Ovary (tissue), 9 donors: Measurements from ENCODE around the gene SF1. TPM values are rescaled to one million over a fixed set of nuclear protein-coding genes. Genes with fewer than 3 reads are reported as not detected.

Source experiments
- DNase-seq, 5 donors: peaks; one replicate each; pipeline ENCODE4 v3.0.0-alpha.2; 2019 to 2020
- H3K27ac ChIP-seq, 2 donors: fragments of 200-600 bp; one replicate each; pipeline versions ENCODE4 v1.5.1 to v1.8.0; 2019 to 2022
- H3K27me3 ChIP-seq: fragments of 200-600 bp; one replicate; pipeline ENCODE4 v1.8.0; 2022
- H3K36me3 ChIP-seq: fragments of 200-600 bp; sonication (generic); one replicate; pipeline ENCODE4 v1.5.1; 2019
- H3K4me1 ChIP-seq: one replicate; pipeline ENCODE4 v1.8.1; 2013; ENCODE audit warnings: mild to moderate bottlenecking, moderate library complexity; ENCODE audit not compliant: insufficient read depth
- H3K4me3 ChIP-seq: fragments of 200-600 bp; sonication (generic); one replicate; pipeline ENCODE4 v1.5.1; 2017
- H3K9me3 ChIP-seq, 2 donors: fragments of 200-600 bp in 1 of 2; sonication (generic) in 1 of 2; one replicate each; pipeline versions ENCODE4 v1.5.1 to v1.8.1; 2013 to 2019; ENCODE audit warnings: mild to moderate bottlenecking in 1 of 2, moderate library complexity in 1 of 2
- WGBS, 3 donors: extraction: QIAGEN DNeasy Blood & Tissue Kit in 1 of 3; methylation state at CpG; one replicate each; pipeline versions ENCODE4 v1.1.5 to v1.1.7; 2013 to 2017; 5-methylcytosine and 5-hydroxymethylcytosine counted together
- intact Hi-C, 4 donors: fragments of 100-400 bp; cut with DNase I; formaldehyde crosslinking; loops; one replicate each; pipeline versions ENCODE4 v1.11.0 to v1.15.1; 2022 to 2023
- polyA plus RNA-seq, 2 donors: library from polyadenylated mRNA; stranded (reverse); fragments of 200-250 nt in 1 of 2; fragments of 350-450 nt in 1 of 2; fragmentation: Illumina TruSeq in 1 of 2; extraction: RNeasy Lipid Tissue Mini Kit (QIAGEN cat#74804) in 1 of 2; gene quantifications; one replicate each; pipeline ENCODE4 v1.2.3, GENCODE V29; 2013 to 2014
- total RNA-seq, 7 donors: library from RNA; depleted of rRNA in 2 of 7; stranded (reverse); fragments of >200 nt in 2 of 7; fragmentation: NEBNext Ultra II Directional in 3 of 7; extraction: Animal tissue kit (Norgen Biotek cat#: 25700) in 3 of 7; gene quantifications; one replicate each; pipeline versions ENCODE4 v1.1.0 to v1.2.4, GENCODE V29; 2016 to 2023
- TF ChIP-seq, protein P1 (sequence below), 3 donors: fragments of 450-650 bp in 2 of 3; fragments of 200-600 bp in 1 of 3; IDR thresholded peaks; one replicate each; pipeline versions ENCODE4 v1.5.1 to v1.8.0; 2016 to 2022; ENCODE audit warnings: antibody characterized with exemption in 3 of 3, mild to moderate bottlenecking in 1 of 3
- donor health status: DM: no; HTN: no; CAD: no; lungs with moderate emphysema.
- donor health status: DM: no; HTN: no; CAD: no.
- donor health status: Bipolar disorder and iron deficiency.
- donor health status: DM: yes; HTN: yes; CAD: no.
- donor health status: DM: no; HTN: no; CAD: no.
- donor health status: DM: yes; HTN: yes; CAD: no.

Gene SF1
- total and polyA plus RNA-seq, 9 donors = 131 to 388 (median 306) TPM

DNA sequence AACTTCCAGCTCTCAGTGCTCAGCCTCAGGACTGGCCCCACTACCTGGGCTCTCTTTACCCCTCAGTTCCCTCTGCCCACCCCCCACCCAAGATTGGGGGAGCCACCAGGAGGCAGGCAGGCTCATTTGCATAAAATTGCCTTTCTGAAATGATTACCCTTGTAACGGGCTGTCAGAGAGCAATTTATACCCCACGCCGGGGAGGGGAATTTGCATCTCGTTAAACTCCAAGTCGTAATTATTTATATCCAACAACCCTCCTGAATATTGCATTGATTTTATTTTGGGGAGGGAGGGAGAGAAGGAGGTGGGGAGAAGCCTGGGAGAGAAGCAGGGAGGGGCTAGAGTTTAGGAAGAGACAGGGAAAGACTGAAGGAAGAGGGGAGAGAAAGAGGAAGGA lies 63.7 kb downstream of the SF1 start:
- intact Hi-C loops = no loop called here
- Histone ChIP-seq H3K27ac (no peak overlapping the region), H3K4me1 (no peaks in the 10 kb centered on the region), H3K36me3 (no peaks in the 10 kb centered on the region), H3K4me3 (no peak overlapping the region), H3K9me3 (no peaks in the 10 kb centered on the region), H3K27me3 (no peaks in the 10 kb centered on the region)
- DNase-seq = no peak
- 34 to 40% (median 38%) methylated on average over 5 of the region's 5 CpGs for WGBS, 3 donors
- TF ChIP-seq, protein P1, sequence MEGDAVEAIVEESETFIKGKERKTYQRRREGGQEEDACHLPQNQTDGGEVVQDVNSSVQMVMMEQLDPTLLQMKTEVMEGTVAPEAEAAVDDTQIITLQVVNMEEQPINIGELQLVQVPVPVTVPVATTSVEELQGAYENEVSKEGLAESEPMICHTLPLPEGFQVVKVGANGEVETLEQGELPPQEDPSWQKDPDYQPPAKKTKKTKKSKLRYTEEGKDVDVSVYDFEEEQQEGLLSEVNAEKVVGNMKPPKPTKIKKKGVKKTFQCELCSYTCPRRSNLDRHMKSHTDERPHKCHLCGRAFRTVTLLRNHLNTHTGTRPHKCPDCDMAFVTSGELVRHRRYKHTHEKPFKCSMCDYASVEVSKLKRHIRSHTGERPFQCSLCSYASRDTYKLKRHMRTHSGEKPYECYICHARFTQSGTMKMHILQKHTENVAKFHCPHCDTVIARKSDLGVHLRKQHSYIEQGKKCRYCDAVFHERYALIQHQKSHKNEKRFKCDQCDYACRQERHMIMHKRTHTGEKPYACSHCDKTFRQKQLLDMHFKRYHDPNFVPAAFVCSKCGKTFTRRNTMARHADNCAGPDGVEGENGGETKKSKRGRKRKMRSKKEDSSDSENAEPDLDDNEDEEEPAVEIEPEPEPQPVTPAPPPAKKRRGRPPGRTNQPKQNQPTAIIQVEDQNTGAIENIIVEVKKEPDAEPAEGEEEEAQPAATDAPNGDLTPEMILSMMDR (IDR thresholded peaks at IDR 0.05) = no peak

Other genes with a start within 250 kb of the SF1 start
- under 1 TPM in 5 of 7 donors, not detected in 2; 0.12 to 0.65 (median 0.15) TPM for gene SLC22A11, start 222.6 kb downstream of the SF1 start, total RNA-seq
- gene SLC22A11, start 222.6 kb downstream of the SF1 start, polyA plus RNA-seq = under 1 TPM in 1 of 2 donors, not detected in 1; 0.13 TPM
- not detected for gene SLC22A12, start 187.3 kb downstream of the SF1 start, total RNA-seq
- not detected for gene SLC22A12, start 187.3 kb downstream of the SF1 start, polyA plus RNA-seq
- gene NRXN2, start 55.3 kb downstream of the SF1 start, total RNA-seq = 10 to 100 TPM in 5 of 7 donors, 1 to 10 TPM in 2; 7.0 to 64.1 (median 19.7) TPM
- gene NRXN2, start 55.3 kb downstream of the SF1 start, polyA plus RNA-seq = 10 to 100 TPM in 1 of 2 donors, 1 to 10 TPM in 1; 6.4 to 21.5 TPM
- 10 to 100 TPM in 1 of 7 donors, 1 to 10 TPM in 6; 2.1 to 18.9 (median 7.6) TPM for gene RASGRP2, start 34.4 kb downstream of the SF1 start, total RNA-seq
- 1 to 10 TPM; 7.0 to 9.0 TPM for gene RASGRP2, start 34.4 kb downstream of the SF1 start, polyA plus RNA-seq
- gene PYGM, start 18.6 kb downstream of the SF1 start, total RNA-seq = 10 to 100 TPM in 1 of 7 donors, 1 to 10 TPM in 5, under 1 TPM in 1; 0.24 to 12.0 (median 3.1) TPM
- 1 to 10 TPM; 1.9 to 6.7 TPM for gene PYGM, start 18.6 kb downstream of the SF1 start, polyA plus RNA-seq
- 10 to 100 TPM in 5 of 7 donors, 1 to 10 TPM in 2; 5.6 to 15.5 (median 13.0) TPM for gene MAP4K2, start 24.7 kb upstream of the SF1 start, total RNA-seq
- gene MAP4K2, start 24.7 kb upstream of the SF1 start, polyA plus RNA-seq = 1 to 10 TPM; 2.3 to 9.9 TPM
- gene MEN1, start 32.0 kb upstream of the SF1 start, total RNA-seq = 10 to 100 TPM; 17.5 to 28.6 (median 22.6) TPM
- gene MEN1, start 32.0 kb upstream of the SF1 start, polyA plus RNA-seq = 10 to 100 TPM; 14.4 to 20.4 TPM
- 1 to 10 TPM; 2.6 to 9.5 (median 4.0) TPM for gene CDC42BPG, start 66.1 kb upstream of the SF1 start, total RNA-seq
- gene CDC42BPG, start 66.1 kb upstream of the SF1 start, polyA plus RNA-seq = 1 to 10 TPM in 1 of 2 donors, under 1 TPM in 1; 0.35 to 1.9 TPM
- gene EHD1, start 100.1 kb upstream of the SF1 start, total RNA-seq = 10 to 100 TPM; 14.3 to 87.8 (median 42.2) TPM
- 10 to 100 TPM; 14.5 to 14.8 TPM for gene EHD1, start 100.1 kb upstream of the SF1 start, polyA plus RNA-seq
- 10 to 100 TPM; 22.2 to 40.1 (median 30.4) TPM for gene ATG2A, start 138.7 kb upstream of the SF1 start, total RNA-seq
- gene ATG2A, start 138.7 kb upstream of the SF1 start, polyA plus RNA-seq = 10 to 100 TPM in 1 of 2 donors, 1 to 10 TPM in 1; 2.2 to 23.4 TPM
- 10 to 100 TPM in 5 of 7 donors, 1 to 10 TPM in 2; 9.0 to 12.8 (median 12.2) TPM for gene PPP2R5B, start 146.1 kb upstream of the SF1 start, total RNA-seq
- gene PPP2R5B, start 146.1 kb upstream of the SF1 start, polyA plus RNA-seq = 10 to 100 TPM in 1 of 2 donors, 1 to 10 TPM in 1; 8.0 to 16.2 TPM
- gene GPHA2, start 157.4 kb upstream of the SF1 start, total RNA-seq = 1 to 10 TPM in 3 of 7 donors, under 1 TPM in 3, not detected in 1; 0.45 to 1.6 (median 0.88) TPM
- under 1 TPM in 1 of 2 donors, not detected in 1; 0.58 TPM for gene GPHA2, start 157.4 kb upstream of the SF1 start, polyA plus RNA-seq
- gene MAJIN, start 193.6 kb upstream of the SF1 start, total RNA-seq = under 1 TPM in 1 of 7 donors, not detected in 6; 0.46 TPM
- not detected for gene MAJIN, start 193.6 kb upstream of the SF1 start, polyA plus RNA-seq
- 1 to 10 TPM; 1.4 to 3.4 (median 2.3) TPM for gene BATF2, start 218.4 kb upstream of the SF1 start, total RNA-seq
- 1 to 10 TPM; 1.5 to 2.8 TPM for gene BATF2, start 218.4 kb upstream of the SF1 start, polyA plus RNA-seq
- 100 to 1,000 TPM in 4 of 7 donors, 10 to 100 TPM in 3; 77.3 to 147 (median 101) TPM for gene ARL2, start 235.6 kb upstream of the SF1 start, total RNA-seq
- 10 to 100 TPM; 60.9 to 86.3 TPM for gene ARL2, start 235.6 kb upstream of the SF1 start, polyA plus RNA-seq
- 10 to 100 TPM; 10.2 to 30.5 (median 19.9) TPM for gene SNX15, start 248.9 kb upstream of the SF1 start, total RNA-seq
- 10 to 100 TPM; 15.0 to 23.8 TPM for gene SNX15, start 248.9 kb upstream of the SF1 start, polyA plus RNA-seq